Measurements from ENCODE around the gene DLGAP5. TPM values are rescaled to one million over a fixed set of nuclear protein-coding genes. Genes with fewer than 3 reads are reported as not detected.

DLGAP5 gene
- total RNA-seq, 2 donors from 2014 or later, result 90.2 to 187 TPM

- Mint-ChIP-seq H3K27ac (no peak overlapping the region), H3K9me3 (no peaks in the 10 kb centered on the region), H3K36me3 (peaks cover 10 to 12% of the 10 kb centered on the region in 2 donors)
- ATAC-seq (no peak), DNase-seq (ENCODE audit: low spot score in 2 of 2) (no peak)
Observed at GRCh38 chr14:55194656-55195355, 3.4 kb upstream of the DLGAP5 start.

- no peaks in the 10 kb centered on the region for H3K9me3 Mint-ChIP-seq
- DNase-seq (ENCODE audit: low spot score in 2 of 2), result no peak
- ATAC-seq, result no peak
- peaks cover 12 to 21% of the 10 kb centered on the region in 2 donors for H3K36me3 Mint-ChIP-seq
- H3K27ac Mint-ChIP-seq, result peak overlapping the region in 1 of 2 donors; percentile 94
Observed at GRCh38 chr14:55192054-55192621, 753 bp upstream of the DLGAP5 start.

- no peak for ATAC-seq
- no peak for DNase-seq (ENCODE audit: low spot score in 2 of 2)
- Mint-ChIP-seq H3K9me3 (no peaks in the 10 kb centered on the region), H3K36me3 (peaks cover 12 to 31% of the 10 kb centered on the region in 2 donors), H3K27ac (peak overlapping the region; percentile 94 to 97)
Observed at GRCh38 chr14:55190906-55191202, 531 bp downstream of the DLGAP5 start.

- no peak overlapping the region for H3K27ac Mint-ChIP-seq
- peaks cover 12 to 31% of the 10 kb centered on the region in 2 donors for H3K36me3 Mint-ChIP-seq
- no peak for DNase-seq (ENCODE audit: low spot score in 2 of 2)
- no peaks in the 10 kb centered on the region for H3K9me3 Mint-ChIP-seq
- ATAC-seq, result no peak
Observed at GRCh38 chr14:55188686-55189295, 2.6 kb downstream of the DLGAP5 start.

- H3K9me3 Mint-ChIP-seq, result no peaks in the 10 kb centered on the region
- no peak for ATAC-seq
- DNase-seq (ENCODE audit: low spot score in 2 of 2), result no peak
- H3K36me3 Mint-ChIP-seq, result peaks cover 17 to 40% of the 10 kb centered on the region in 2 donors
- no peak overlapping the region for H3K27ac Mint-ChIP-seq
Observed at GRCh38 chr14:55180434-55180833, 11.0 kb downstream of the DLGAP5 start.

- Mint-ChIP-seq H3K9me3 (no peaks in the 10 kb centered on the region), H3K27ac (no peak overlapping the region), H3K36me3 (peaks cover 17 to 42% of the 10 kb centered on the region in 2 donors)
- ATAC-seq, result no peak
- no peak for DNase-seq (ENCODE audit: low spot score in 2 of 2)
Observed at GRCh38 chr14:55180006-55180405, 11.4 kb downstream of the DLGAP5 start.

GRCh38 chr14:55170526-55170925, 20.9 kb downstream of the DLGAP5 start:
- no peak for ATAC-seq
- Mint-ChIP-seq H3K36me3 (peaks cover 8 to 19% of the 10 kb centered on the region in 2 donors), H3K27ac (no peak overlapping the region)

GRCh38 chr14:55160989-55161388, 30.4 kb downstream of the DLGAP5 start:
- no peak for ATAC-seq
- DNase-seq (ENCODE audit: low spot score in 2 of 2), result no peak
- Mint-ChIP-seq H3K9me3 (no peaks in the 10 kb centered on the region), H3K27ac (no peak overlapping the region), H3K36me3 (peaks cover 17 to 44% of the 10 kb centered on the region in 2 donors)

More at GRCh38 chr14:55170526-55170925, 20.9 kb downstream of the DLGAP5 start:
- DNase-seq (ENCODE audit: low spot score in 2 of 2), result no peak
- H3K9me3 Mint-ChIP-seq, result no peaks in the 10 kb centered on the region

GRCh38 chr14:55158412-55158811, 33.0 kb downstream of the DLGAP5 start:
- DNase-seq (ENCODE audit: low spot score in 2 of 2), result no peak
- ATAC-seq, result no peak
- H3K27ac Mint-ChIP-seq, result no peak overlapping the region
- no peaks in the 10 kb centered on the region for H3K9me3 Mint-ChIP-seq
- H3K36me3 Mint-ChIP-seq, result peaks cover 11 to 48% of the 10 kb centered on the region in 2 donors

GRCh38 chr14:55157080-55157479, 34.3 kb downstream of the DLGAP5 start:
- peaks cover 11 to 50% of the 10 kb centered on the region in 2 donors for H3K36me3 Mint-ChIP-seq
- no peak for DNase-seq (ENCODE audit: low spot score in 2 of 2)
- peak; percentile 22 to 59 for ATAC-seq
- H3K9me3 Mint-ChIP-seq, result no peaks in the 10 kb centered on the region
- H3K27ac Mint-ChIP-seq, result no peak overlapping the region

- no peak for DNase-seq (ENCODE audit: low spot score in 2 of 2)
- H3K36me3 Mint-ChIP-seq, result peaks cover 4 to 57% of the 10 kb centered on the region in 2 donors
- H3K27ac Mint-ChIP-seq, result no peak overlapping the region
- no peaks in the 10 kb centered on the region for H3K9me3 Mint-ChIP-seq
- ATAC-seq, result no peak
Observed at GRCh38 chr14:55153951-55154350, 37.4 kb downstream of the DLGAP5 start.

- Mint-ChIP-seq H3K9me3 (no peaks in the 10 kb centered on the region), H3K27ac (no peak overlapping the region), H3K36me3 (peaks cover 4 to 45% of the 10 kb centered on the region in 2 donors)
- ATAC-seq, result no peak
- no peak for DNase-seq (ENCODE audit: low spot score in 2 of 2)
Observed at GRCh38 chr14:55152052-55152753, 39.2 kb downstream of the DLGAP5 start.

GRCh38 chr14:55151601-55152000, 39.8 kb downstream of the DLGAP5 start:
- ATAC-seq, result no peak
- Mint-ChIP-seq H3K36me3 (peaks cover 3 to 45% of the 10 kb centered on the region in 2 donors), H3K27ac (no peak overlapping the region), H3K9me3 (no peaks in the 10 kb centered on the region)
- DNase-seq (ENCODE audit: low spot score in 2 of 2), result no peak

GRCh38 chr14:55146425-55146824, 45.0 kb downstream of the DLGAP5 start:
- Mint-ChIP-seq H3K9me3 (no peaks in the 10 kb centered on the region), H3K36me3 (peaks cover 0 to 43% of the 10 kb centered on the region in 2 donors), H3K27ac (no peak overlapping the region)
- DNase-seq (ENCODE audit: low spot score in 2 of 2) (no peak), ATAC-seq (no peak)

- Mint-ChIP-seq H3K9me3 (no peaks in the 10 kb centered on the region), H3K27ac (no peak overlapping the region), H3K36me3 (peaks cover 0 to 49% of the 10 kb centered on the region in 2 donors)
- DNase-seq (ENCODE audit: low spot score in 2 of 2) (no peak), ATAC-seq (no peak)
Observed at GRCh38 chr14:55142466-55142865, 48.9 kb downstream of the DLGAP5 start.

- no peak for ATAC-seq
- H3K27ac Mint-ChIP-seq, result no peak overlapping the region
- DNase-seq (ENCODE audit: low spot score in 2 of 2), result no peak
- H3K36me3 Mint-ChIP-seq, result peaks cover 0 to 45% of the 10 kb centered on the region in 2 donors
- H3K9me3 Mint-ChIP-seq, result no peaks in the 10 kb centered on the region
Observed at GRCh38 chr14:55141825-55142224, 49.6 kb downstream of the DLGAP5 start.

Data from activated naive CD4-positive, alpha-beta T cell treated with anti-CD3 and anti-CD28 coated beads, Interleukin-2, amount 50 U/mL, for 72 hours (primary cell).